ENCODE measurements around the gene RNF186.

GRCh38 chr1:19768353-19769210 is 46.5 kb downstream of the RNF186 start:
- TF ChIP-seq, protein P1, sequence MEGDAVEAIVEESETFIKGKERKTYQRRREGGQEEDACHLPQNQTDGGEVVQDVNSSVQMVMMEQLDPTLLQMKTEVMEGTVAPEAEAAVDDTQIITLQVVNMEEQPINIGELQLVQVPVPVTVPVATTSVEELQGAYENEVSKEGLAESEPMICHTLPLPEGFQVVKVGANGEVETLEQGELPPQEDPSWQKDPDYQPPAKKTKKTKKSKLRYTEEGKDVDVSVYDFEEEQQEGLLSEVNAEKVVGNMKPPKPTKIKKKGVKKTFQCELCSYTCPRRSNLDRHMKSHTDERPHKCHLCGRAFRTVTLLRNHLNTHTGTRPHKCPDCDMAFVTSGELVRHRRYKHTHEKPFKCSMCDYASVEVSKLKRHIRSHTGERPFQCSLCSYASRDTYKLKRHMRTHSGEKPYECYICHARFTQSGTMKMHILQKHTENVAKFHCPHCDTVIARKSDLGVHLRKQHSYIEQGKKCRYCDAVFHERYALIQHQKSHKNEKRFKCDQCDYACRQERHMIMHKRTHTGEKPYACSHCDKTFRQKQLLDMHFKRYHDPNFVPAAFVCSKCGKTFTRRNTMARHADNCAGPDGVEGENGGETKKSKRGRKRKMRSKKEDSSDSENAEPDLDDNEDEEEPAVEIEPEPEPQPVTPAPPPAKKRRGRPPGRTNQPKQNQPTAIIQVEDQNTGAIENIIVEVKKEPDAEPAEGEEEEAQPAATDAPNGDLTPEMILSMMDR (IDR thresholded peaks at IDR 0.05), result no peak
- TF ChIP-seq POLR2A (IDR thresholded peaks at IDR 0.05), result no peak

Data from gastroesophageal sphincter (tissue), 3 donors.